Measurements from ENCODE around the gene FAM110C. TPM values are rescaled to one million over a fixed set of nuclear protein-coding genes. Genes with fewer than 3 reads are reported as not detected.

FAM110C gene
- total RNA-seq, 1 donor from 2014 or later = 4.2 TPM

DNA sequence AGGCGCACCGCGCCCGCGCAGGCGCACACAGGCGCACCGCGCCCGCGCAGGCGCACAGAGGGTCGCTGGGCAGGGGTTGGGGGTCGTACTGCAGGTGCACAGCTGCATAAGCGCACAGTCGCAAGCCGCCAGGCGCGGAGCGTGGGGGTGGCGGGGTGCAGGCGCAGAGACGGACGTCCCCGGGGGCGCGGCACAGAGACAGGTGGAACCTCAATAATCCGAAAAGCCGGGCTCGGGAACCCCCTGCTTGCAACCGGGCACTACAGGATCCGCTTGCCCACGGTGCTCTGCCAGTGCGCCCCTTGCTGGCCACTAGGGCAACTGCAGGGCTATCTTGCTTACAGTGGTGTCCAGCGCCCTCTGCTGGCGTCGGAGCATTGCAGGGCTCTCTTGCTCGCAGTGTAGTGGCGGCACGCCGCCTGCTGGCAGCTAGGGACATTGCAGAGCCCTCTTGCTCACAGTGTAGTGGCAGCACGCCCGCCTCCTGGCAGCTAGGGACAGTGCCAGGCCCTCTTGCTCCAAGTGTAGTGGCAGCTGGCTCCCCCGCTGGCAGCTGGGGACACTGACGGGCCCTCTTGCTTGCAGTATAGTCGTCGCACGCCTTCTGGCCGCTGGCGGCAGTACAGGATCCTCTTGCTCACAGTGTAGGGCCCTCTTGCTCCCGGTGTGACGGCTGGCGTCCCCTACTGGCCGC lies 34.9 kb downstream of the FAM110C start:
- Mint-ChIP-seq H3K36me3 (ENCODE audit: insufficient read depth) (no peaks in the 10 kb centered on the region), H3K27me3 (peaks cover 13% of the 10 kb centered on the region)

DNA sequence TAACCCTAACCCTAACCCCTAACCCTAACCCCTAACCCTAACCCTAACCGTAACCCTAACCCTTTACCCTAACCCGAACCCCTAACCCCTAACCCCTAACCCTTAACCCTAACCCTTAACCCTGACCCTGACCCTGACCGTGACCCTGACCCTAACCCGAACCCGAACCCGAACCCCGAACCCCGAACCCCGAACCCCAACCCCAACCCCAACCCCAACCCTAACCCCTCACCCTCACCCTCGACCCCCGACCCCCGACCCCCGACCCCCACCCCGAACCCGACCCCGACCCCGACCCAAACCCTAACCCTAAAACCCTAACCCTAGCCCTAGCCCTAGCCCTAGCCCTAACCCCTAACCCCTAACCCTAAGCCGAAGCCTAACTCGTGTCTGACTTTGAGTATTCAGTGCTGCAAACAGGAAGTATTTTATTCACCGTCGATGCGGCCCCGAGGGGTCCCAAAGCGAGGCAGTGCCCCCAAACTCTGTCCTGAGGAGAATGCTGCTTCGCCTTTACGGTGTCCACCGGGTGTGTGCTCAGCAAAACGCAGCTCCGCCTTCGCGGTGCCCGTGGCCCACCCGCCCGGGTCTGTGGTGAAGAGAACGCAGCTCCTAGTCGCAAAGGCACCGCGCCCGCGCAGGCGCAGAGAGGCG lies 36.0 kb downstream of the FAM110C start:
- Mint-ChIP-seq H3K36me3 (ENCODE audit: insufficient read depth) (no peaks in the 10 kb centered on the region), H3K27me3 (peaks cover 9% of the 10 kb centered on the region), H3K4me1 (ENCODE audit: low read depth) (peaks cover 9% of the 10 kb centered on the region), H3K27ac (no peak overlapping the region), H3K4me3 (ENCODE audit: low read depth) (no peak overlapping the region), H3K9me3 (ENCODE audit: low read depth) (peaks cover 3% of the 10 kb centered on the region)
- TF ChIP-seq, protein P1, sequence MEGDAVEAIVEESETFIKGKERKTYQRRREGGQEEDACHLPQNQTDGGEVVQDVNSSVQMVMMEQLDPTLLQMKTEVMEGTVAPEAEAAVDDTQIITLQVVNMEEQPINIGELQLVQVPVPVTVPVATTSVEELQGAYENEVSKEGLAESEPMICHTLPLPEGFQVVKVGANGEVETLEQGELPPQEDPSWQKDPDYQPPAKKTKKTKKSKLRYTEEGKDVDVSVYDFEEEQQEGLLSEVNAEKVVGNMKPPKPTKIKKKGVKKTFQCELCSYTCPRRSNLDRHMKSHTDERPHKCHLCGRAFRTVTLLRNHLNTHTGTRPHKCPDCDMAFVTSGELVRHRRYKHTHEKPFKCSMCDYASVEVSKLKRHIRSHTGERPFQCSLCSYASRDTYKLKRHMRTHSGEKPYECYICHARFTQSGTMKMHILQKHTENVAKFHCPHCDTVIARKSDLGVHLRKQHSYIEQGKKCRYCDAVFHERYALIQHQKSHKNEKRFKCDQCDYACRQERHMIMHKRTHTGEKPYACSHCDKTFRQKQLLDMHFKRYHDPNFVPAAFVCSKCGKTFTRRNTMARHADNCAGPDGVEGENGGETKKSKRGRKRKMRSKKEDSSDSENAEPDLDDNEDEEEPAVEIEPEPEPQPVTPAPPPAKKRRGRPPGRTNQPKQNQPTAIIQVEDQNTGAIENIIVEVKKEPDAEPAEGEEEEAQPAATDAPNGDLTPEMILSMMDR (IDR thresholded peaks at IDR 0.05; ENCODE audit: unreplicated experiment) = no peak
- DNase-seq (ENCODE audit: low spot score, unreplicated experiment) = no peak

More for the DNA sequence above, 34.9 kb downstream of the FAM110C start:
- H3K4me3 Mint-ChIP-seq (ENCODE audit: low read depth) = peak overlapping the region; percentile 49
- TF ChIP-seq, protein P1 (IDR thresholded peaks at IDR 0.05; ENCODE audit: unreplicated experiment) = peak; percentile 78
- DNase-seq (ENCODE audit: low spot score, unreplicated experiment) = peak; percentile 41
- H3K9me3 Mint-ChIP-seq (ENCODE audit: low read depth) = peaks cover 3% of the 10 kb centered on the region
- peaks cover 9% of the 10 kb centered on the region for H3K4me1 Mint-ChIP-seq (ENCODE audit: low read depth)
- no peak overlapping the region for H3K27ac Mint-ChIP-seq

Other genes with a start within 250 kb of the FAM110C start
- 120 and 129 TPM in 2 replicates for gene SH3YL1, start 217.5 kb upstream of the FAM110C start, total RNA-seq
- gene ACP1, start 218.4 kb upstream of the FAM110C start, total RNA-seq = 111 and 118 TPM in 2 replicates
- 0.22 and 0.42 TPM in 2 replicates for gene ALKAL2, start 241.6 kb upstream of the FAM110C start, total RNA-seq

Measured in progenitor cell of endocrine pancreas (in vitro differentiated cells).